H1 (cell line): Measurements from ENCODE around the gene PRTG.

ENCODE experiments used
- CTCF ChIP-seq, 3 experiments: IDR thresholded peaks; 1 replicate in 2 of 3; 2 replicates in 1 of 3; pipeline versions ENCODE4 v1.5.1 to v1.6.1; 2011; ENCODE audit warnings: low read length in 3 of 3, mild to moderate bottlenecking in 3 of 3, inconsistent platforms in 2 of 3, low read depth in 1 of 3, moderate library complexity in 1 of 3; ENCODE audit not compliant: insufficient read depth in 1 of 3; ENCODE audit errors: control extremely low read depth in 1 of 3
- MAFK ChIP-seq: IDR thresholded peaks from 2 replicates; pipeline ENCODE4 v1.6.1; 2012; ENCODE audit warnings: low read depth, mild to moderate bottlenecking, improper control_type of control experiment, low read length
- MAX ChIP-seq: IDR thresholded peaks from 2 replicates; pipeline ENCODE4 v1.6.1; 2012; ENCODE audit warnings: inconsistent platforms
- PHF8 ChIP-seq: fragments of 200-600 bp; sonication (generic); conservative IDR thresholded peaks from 2 replicates; pipeline ENCODE4 v1.7.1; 2012; ENCODE audit warnings: low read depth, mild to moderate bottlenecking, inconsistent platforms, low read length, moderate library complexity
- TAF7 ChIP-seq: optimal IDR thresholded peaks from 2 replicates; pipeline ENCODE3; 2011; ENCODE audit warnings: low read depth, mild to moderate bottlenecking, inconsistent platforms, low read length, moderate library complexity, borderline replicate concordance
- ZNF274 ChIP-seq: IDR thresholded peaks from 2 replicates; pipeline ENCODE4 v1.7.0; 2012; ENCODE audit warnings: low read length, borderline replicate concordance; ENCODE audit errors: extremely low read depth

GRCh38 chr15:55637086-55637485, 105.9 kb downstream of the PRTG start:
- no peak for TF ChIP-seq MAFK
- TF ChIP-seq CTCF (IDR thresholded peaks at IDR 0.05; ENCODE audit: control extremely low read depth in 1 of 3, insufficient read depth in 1 of 3, low read depth in 1 of 3, low read length in 3 of 3) = no peak
- TF ChIP-seq TAF7 = no peak
- TF ChIP-seq PHF8 = no peak
- no peak for TF ChIP-seq MAX
- TF ChIP-seq ZNF274 = no peak
